Fibroblast of peridontal ligament (primary cell): Measurements from ENCODE around the gene C11orf86.
"Not testable (repeated sequence)": the region's sequence is repeated elsewhere in the genome, so short reads cannot be mapped to it uniquely, and the experiment has no call there.

ENCODE experiments used
- DNase-seq: peaks from one replicate; pipeline ENCODE4 v3.0.0-alpha.2; 2010; ENCODE audit errors: extremely low read depth

Gene C11orf86

DNA sequence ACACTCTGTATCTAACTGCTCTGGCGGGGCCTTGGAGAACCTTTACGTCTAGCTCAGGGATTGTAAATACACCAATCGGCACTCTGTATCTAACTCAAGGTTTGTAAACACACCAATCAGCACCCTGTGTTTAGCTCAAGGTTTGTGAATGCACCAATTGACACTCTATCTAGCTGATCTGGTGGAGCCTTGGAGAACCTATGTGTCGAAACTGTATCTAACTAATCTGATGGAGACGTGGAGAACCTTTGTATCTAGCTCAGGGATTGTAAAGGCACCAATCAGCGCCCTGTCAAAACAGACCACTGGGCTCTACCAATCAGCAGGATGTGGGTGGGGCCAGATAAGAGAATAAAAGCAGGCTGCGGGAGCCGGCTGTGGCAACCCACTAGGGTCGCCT is 14.3 kb downstream of the C11orf86 start:
- not testable (repeated sequence) for DNase-seq

DNA sequence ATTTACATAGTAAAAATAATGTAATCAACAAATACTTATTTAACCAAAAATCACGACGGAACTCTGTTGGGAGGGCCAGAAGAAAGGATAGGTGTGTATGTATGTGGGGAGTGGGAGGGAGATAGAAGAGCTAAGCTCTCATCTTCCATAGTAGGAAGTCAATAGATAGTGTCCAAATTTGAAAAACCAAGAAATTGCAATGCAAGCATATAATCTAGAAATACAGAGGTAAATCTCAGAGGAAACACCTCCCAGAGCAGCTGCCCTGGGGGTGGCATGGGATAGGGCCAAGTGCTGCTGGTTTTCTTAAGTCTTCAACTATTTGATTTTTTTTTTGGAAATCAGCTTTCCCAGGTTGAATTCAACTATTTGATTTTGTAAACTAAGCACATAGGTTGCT is 16.9 kb downstream of the C11orf86 start:
- DNase-seq: no peak

DNA sequence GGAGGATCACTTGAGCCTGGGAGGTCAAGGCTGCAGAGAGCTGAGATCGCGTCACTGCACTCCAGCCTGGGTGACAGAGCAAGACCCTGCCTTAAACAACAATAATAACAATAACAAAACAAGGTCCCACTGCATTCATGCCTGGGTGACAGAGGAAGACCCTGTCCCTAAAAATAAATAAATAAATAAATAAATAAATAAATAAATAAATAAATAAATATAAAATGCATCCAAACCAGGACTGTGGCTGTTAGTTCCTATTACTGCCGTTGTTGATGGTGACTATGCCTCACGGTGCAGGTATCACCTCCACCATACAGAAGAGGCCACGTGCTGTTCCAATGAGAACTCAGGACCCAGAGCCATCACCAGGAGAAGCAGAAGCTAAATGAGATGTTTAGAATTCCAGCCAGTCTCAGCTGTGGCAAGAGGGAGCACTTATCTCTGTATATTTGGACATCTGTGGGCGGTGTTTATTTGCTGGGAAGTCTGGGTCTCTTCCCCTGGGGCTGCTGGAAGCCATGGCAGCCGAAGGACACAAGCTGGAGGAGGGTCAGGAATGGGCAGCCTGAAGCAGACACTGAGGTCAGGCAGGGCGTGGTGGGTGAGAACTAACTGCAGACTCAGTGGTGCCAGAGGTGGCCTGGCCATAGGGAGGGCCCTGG is 21.6 kb downstream of the C11orf86 start:
- DNase-seq: peak; percentile 42

DNA sequence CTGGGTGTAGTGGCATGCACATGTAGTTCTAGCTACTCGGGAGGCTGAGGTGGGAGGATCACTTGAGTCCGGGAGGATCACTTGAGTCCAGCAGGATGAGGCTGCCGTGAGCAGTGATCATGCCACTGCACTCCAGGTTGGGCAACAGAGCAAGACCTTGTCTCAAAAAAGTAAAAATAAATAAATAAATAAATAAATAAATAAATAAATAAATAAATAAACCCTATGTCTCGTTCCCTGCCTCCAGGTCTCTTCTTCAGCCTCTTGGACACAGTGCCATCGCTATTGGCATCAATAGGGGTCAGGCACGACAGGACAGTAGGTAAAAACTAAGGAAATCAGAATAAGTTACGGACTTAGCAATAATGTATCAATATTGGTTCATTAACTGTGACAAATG is 24.5 kb downstream of the C11orf86 start:
- no peak for DNase-seq

DNA sequence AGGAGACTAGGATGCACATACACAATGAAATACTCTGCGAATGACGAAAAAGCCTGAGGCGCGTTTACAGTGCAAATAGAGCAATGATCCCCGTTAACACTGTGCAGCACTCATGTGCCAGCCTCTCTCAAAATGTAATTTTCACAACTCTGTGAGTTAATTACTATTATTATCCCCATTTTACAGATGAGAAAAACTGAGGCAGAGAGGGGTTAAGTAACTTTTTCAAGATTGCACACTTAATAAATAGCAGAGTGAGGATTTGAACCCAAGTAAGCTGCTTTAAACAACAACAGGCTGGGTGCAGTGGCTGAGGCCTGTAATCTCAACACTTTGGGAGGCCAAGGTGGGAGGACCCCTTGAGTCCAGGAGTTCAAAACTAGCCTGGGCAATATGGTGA is 26.2 kb downstream of the C11orf86 start:
- DNase-seq: no peak

DNA sequence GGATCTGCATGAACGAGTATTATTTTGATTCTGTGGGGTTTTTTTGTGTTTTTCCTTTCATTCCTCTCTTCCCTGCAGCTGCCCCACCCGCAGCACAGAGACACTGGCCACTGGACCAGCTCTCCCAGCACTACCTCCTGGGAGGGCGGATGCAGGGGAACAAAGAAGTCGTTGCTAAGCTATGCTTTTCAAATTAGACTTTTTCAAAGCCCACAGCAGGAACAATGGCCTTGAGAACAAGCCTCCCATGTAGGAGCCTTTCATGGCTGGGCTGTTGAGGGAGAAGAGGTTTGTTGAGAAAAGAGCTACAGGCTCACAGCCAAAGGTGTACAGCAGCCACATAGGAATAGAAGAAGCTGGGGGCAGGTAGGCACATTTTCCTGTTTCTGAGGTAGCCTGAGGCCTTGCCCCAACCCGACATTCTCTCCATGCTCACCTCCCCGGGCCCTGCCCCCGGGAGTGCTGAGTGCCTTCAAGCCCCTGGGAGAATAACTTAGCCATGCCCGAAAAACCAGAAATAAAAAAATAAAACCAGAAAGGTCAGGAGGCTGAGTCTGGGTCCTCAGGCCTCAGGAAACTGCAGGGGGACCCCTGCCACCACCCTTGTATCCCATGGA is 27.3 kb downstream of the C11orf86 start:
- no peak for DNase-seq

DNA sequence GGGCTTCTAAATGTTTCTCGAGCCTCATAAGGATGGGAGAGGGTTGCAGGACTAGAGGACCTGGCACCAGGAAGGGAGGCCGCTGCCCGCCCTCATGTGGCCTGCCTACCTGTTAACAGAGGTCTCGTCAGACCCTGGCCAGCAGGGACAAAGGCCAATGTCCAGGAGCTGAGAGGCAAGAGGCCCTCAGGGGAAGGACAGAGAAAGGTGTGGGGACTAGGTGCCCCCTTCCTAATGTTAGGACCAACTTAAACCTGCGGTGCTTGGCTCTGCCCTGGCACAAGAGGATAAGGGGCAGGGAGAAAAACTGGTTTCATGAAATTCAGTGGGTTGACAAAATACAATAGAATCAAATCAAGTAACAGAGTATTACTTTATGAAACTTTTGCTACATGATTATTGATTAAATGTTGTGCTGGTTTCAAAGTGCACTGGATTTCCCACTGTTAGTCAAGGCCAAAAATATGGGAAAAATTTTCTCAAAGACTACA is 27.9 kb downstream of the C11orf86 start:
- no peak for DNase-seq

DNA sequence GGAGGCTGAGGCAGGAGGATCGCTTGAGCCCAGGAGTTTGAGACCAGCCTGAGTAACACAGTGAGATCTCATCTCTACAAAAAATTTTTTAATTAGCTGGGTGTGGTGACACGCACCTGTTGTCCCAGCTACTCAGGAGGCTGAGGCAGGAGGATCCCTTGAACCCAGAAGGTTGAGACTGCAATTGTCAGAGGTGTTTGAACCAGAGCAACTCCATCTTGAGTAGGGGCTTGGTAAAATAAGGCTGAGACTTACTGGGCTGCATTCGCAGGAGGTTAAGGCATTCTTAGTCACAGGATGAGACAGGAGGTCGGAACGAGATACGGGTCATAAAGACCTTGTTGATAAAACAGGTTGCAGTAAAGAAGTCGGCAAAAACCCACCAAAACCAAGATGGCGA is 30.1 kb downstream of the C11orf86 start:
- DNase-seq: not testable (repeated sequence)

DNA sequence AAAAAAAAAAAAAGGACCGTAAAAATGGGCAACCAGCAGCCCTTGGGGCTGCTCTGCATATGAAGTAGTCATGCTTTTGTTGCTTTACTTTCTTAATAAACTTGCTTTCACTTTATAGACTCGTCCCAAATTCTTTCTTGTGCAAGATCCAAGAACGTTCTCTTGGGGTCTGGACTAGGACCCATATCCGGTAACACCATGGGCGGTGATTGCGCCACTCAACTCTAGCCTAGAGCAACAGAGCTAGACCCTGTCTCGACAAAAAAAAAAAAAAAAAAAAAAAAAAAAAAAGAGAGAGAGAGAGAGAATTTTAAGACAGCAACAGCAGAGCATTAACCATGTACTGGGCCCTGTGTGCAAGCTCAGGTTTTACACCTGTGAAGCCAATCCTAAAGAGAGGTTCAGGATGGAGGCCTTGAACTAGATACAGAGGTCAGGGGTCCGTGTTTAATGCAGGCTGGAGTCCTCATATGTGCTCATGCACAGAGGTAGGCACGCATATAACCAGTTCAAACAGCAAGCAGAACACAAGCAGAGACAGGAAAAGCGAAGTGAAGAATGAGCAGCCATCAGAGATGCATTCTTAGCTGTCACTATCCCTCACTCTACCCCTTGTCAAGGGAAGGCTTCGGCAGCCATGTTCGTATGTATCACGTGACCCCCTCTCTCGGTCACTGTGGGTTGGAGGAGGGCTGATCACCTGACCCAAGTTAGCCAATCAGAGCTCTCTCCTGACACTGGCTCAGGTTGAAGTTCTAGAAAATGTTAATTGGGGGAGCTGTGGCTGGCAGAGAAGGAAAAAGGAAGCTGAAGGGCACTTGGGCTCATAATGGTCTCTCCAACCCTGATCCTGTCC is 31.2 kb downstream of the C11orf86 start:
- DNase-seq: peak; percentile 51

DNA sequence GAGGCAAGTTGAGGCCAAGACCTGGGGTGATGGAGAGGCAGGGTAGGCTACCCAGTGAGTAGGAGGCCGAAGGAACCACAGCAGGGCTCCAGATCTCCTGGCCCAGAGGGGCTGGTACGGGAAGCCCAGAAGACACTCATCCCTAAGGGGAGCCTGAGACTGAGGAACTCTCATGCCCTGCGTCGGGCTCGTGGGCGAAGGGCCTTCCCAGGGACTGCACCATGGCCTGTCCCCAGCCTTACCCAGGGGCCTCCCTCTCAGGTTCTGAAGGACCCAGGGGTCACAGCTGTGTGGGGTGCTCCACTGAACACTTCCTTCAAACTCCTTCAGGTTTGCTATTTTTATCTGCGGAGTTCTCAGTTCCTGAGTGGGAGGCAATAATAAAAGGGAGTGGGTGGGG is 32.0 kb downstream of the C11orf86 start:
- DNase-seq: no peak

DNA sequence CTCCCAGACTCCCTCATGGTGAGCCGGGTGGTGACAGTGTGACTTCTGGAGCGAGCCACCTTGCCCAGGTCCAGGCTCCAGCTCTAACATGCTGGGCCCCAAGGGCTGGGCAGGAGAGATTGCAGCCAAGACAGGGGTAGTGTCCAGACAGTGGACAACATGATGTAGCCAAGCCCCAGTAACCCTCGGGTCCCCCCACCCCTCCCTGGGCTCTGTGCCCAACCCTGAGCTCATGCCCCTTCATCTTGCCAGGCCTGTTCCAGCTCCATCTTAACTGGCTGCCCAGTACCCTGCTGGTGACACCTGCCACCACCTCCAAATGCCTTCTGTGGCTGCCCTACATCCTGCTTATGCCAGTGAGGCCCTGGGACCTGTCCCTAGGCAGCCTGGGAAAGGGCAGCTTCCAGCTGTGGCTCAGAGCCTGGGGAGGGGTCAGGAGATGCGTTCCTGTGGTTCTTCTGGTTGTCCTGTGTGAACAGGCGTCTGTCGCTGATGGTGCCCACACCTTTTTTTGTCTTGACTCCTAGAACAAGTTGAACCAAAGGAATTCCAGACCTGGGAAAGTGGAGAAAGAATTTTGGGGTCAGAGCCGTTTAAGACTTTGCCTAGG is 35.3 kb downstream of the C11orf86 start:
- no peak for DNase-seq

DNA sequence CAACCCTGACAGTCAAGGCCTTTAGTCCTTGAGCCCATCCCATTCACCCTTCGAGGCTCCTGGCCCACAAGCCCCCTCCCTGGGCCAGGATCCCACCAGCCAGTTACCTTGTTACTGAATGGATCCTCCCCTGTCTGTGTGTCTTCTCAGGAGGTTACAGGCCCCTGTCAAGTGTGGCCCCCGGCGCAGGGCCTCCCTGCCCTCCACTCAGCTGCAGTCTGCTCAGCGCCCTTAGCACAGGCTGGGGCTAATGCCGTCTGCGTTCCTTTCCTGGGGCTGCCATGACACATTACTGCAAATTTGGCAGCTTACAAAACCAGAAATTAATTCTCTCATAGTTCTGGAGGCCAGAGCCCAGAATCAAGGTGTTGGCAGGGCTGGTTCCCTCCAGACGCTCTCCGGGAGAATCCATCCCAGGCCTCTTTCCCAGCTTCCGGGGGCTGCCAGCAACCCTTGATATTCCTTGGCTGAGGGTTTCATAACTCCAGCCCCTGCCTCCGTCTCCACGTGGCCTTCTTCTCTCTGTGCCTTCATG is 38.5 kb downstream of the C11orf86 start:
- DNase-seq: no peak

DNA sequence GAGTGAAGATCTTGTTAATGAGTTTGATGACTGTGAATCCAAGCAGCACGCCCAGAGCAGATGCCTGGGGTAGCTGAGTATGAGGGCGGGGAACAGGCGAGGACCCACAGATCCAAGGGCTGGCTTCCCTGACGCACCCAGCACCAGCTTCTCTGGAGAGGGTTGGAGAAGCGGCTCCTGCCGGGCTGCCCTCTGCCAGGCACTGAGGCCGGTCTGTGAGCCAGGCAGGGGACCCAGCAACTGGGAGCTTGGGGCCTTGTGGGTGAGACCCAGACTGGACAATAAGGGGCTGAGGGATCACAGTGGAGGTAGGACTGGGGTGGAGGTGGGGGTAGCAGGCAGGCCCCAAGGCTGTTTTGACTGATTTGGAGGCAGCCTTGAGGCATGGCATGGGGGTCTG is 39.2 kb downstream of the C11orf86 start:
- no peak for DNase-seq

DNA sequence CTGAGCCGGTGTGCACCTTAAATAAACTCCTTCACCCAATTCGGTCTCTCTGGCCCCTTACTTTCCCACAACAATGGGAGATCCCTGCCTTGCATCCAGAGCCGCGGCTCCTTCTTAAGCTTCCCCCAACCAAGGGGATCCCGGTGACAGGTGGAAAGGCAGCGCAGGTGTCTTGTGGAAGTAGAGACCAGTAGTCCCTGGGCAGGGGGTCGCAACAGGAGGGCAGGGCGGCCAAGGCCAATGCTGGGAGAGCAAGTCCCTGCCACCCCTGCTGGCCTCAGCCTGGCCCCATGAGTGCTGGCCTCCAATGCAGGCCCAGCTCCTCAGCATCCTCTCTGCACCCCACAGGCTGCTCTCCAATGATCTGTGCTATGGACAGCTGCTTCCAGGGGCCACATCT is 39.9 kb downstream of the C11orf86 start:
- no peak for DNase-seq

DNA sequence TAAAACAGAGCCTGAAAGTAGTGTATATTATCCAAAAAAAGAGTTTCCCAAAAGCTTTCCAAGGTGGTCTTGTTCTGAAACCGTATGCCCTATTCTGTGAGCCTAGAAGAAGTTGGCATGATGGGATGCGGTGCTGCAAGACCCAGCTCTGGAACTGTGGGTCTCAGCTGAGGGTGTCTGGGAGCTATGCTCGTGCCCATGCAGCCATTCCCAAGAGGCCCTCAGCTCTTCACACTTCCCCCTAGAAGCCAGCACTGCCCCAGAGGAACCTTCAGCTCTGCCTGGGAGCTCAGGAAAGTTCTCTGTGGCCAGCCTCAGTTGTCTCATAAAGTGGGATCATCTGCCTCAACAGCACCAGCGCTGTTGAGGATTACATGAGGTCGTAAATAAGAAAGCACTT is 41.4 kb downstream of the C11orf86 start:
- no peak for DNase-seq

DNA sequence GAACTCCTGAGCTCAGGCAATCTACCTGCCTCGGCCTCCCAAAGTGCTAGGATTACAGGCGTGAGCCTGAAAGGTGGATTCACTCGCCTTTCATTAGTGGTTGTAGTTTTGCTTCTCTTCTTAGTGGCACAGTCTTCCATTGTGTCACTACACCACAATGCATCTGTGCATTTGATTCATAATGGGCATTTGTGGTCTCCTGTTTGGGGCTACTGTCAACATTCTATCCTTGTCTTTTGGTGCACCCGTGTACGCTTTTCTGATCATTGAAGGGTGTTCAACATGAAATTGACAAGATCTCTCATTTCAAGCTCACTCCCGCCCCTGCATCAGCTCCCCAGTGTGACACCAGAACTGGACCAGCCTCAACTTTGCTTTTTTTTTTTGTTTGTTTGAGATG is 45.8 kb downstream of the C11orf86 start:
- no peak for DNase-seq

DNA sequence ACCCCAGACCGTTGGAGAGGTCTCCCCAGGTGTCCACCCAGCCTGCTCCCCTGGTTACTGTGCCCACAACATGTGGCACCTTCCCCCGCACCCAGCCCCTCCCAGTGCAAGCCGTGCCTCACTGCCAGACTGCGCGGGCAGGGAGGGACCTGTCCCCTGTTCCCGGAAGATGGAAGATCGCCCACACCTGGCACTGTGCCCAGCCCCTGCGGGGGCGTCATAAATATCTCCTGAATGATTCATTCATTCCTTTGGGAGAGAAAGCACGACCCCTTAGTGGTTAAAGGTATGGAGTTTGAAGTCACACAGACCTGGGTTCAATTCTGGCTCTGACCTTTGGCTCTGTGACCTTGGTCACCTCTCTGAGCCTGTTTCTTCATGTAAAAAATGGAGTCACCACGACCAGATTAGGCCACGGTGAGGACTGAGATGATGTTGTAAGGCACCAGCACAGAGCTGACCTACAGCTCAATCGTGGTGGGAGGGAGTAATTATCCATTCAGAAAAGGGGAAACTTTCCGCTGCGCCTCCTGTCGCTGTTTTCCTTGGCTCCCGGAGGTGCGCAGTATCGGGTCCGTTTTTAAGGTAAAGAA is 47.3 kb downstream of the C11orf86 start:
- DNase-seq: no peak

DNA sequence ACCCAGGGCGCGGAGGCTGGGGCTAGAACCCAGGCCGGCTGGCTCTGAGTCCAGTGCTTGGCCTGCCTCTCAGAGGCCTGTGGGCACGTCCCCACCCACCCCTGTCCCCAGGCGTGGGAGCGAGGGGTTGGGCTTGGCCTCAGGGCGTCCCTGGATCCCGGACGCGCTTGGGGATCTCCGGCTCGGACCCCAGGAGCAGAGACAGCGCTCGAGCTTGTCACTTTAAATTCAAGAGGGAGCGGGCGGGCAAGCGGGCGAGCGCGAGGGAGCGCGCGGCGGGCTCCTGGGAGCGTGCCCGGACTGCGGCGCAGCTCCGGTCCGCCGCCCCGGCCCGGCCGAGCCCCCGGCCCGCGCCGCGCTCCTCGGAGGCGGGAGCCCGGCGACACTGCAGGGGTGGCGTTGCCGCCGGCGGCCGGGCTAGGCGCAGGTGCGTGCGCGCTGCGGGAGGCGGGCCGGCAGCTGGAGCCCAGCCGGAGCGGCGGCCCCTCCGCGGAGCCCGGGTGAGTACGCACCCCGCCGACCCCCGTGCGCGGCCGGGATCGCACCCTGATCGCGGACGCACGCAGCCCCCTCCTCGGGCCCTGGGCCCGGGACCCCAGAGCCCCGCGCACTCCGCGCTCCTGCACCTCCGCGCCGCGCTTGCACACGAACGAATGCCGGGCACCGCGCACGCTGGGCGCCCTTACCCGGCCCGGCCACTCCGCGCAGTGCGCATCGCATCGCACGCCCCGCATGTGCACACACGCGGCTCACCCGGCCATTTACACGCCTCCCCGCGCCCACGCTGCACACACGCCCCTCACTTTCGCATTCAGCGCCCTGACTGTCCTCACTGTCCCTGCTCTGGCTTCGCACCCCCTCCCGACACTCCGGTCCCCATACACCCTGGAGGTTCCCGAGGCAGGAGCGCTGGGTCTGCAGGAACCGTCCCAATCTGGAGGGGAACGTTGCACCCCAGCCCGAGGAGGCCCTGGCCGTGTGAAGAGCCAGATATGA is 48.2 kb downstream of the C11orf86 start, which contains the start of gene SYT12:
SYT12 (plus strand) TSS at position 174 of the 996 bp plus-strand sequence. CDS start 7,011 bp downstream, outside the sequence.
- no peak for DNase-seq

DNA sequence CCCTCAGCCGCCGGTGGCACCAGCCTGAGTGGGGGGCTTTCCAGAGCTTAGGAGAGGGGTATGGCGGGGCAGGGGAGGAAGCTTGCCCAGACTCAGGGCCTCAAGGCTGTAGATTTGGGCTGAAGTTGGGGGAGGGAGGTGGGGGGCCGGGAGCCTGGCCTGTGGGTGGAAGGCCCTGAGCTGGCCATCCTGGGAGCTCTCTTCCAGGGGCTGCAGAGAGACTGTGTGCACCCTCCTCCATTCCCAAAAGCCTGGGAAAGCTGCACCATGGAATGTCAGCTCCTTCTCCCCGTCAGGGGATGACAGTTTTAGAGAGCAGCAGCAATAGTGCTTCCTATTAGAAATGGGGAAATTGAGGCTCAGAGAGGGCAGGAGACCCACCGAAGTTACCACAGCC is 48.9 kb downstream of the C11orf86 start:
- DNase-seq: no peak

DNA sequence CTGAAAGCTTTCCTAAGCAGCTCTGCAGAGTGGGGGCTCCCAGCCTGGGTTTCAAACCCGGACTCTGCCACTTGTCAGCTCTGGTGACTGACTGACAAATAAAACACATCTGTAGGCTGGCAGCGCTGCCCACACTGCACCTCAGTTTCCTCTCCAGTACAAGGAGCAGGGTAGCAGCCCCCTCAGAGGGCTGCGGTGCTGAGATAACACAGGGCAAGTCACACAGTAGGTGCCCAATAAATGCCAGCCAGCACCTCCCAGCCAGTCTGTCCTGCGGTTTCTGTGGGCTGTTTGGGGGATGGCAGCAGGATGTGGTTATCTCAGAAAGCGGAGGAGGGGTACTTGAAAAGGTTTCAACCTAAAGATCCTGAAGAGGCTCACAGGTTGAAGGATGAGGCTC is 49.3 kb downstream of the C11orf86 start:
- no peak for DNase-seq
